HepG2 (cell line): ENCODE results near the gene SMLR1. TPM values are rescaled to one million over a fixed set of nuclear protein-coding genes. Genes with fewer than 3 reads are reported as not detected.

Experiments used
- EZH2 ChIP-seq: conservative IDR thresholded peaks from 2 replicates; pipeline ENCODE4 v1.6.1; 2012; ENCODE audit warnings: mild to moderate bottlenecking, low read depth, low read length, moderate library complexity
- GABPA ChIP-seq, 2 experiments: IDR thresholded peaks; 2 replicates each; pipeline ENCODE4 v1.6.1; 2011 to 2016; ENCODE audit warnings: low read depth in 2 of 2, low read length in 1 of 2, missing biosample characterization in 1 of 2, missing genetic modification characterization in 1 of 2
- GPBP1L1 ChIP-seq: sonication (generic); formaldehyde crosslinking; IDR thresholded peaks from 2 replicates; pipeline ENCODE4 v1.5.0; 2020; ENCODE audit warnings: mild to moderate bottlenecking, missing genetic modification reagents
- HNRNPK ChIP-seq: fragments of 200-400 bp; formaldehyde crosslinking; IDR thresholded peaks from 2 replicates; pipeline ENCODE4 v1.6.1; 2018; ENCODE audit warnings: low read length, low read depth, moderate library complexity, mild to moderate bottlenecking; ENCODE audit not compliant: poor library complexity, severe bottlenecking
- KLF9 ChIP-seq: IDR thresholded peaks from 2 replicates; pipeline ENCODE4 v1.6.1; 2016; ENCODE audit warnings: low read depth
- MED8 ChIP-seq: sonication (generic); formaldehyde crosslinking; IDR thresholded peaks from 2 replicates; pipeline ENCODE4 v1.8.1; 2023; ENCODE audit warnings: mild to moderate bottlenecking, missing genetic modification reagents; ENCODE audit not compliant: insufficient replicate concordance
- MIXL1 ChIP-seq: IDR thresholded peaks from 2 replicates; pipeline ENCODE4 v1.6.1; 2016
- NR2F1 ChIP-seq, 2 experiments: fragments of 450-650 bp in 1 of 2; formaldehyde crosslinking in 1 of 2; IDR thresholded peaks; 2 replicates each; pipeline versions ENCODE4 v1.5.0 to v1.6.1; 2016 to 2020; ENCODE audit warnings: mild to moderate bottlenecking in 1 of 2, missing compliant biosample characterization in 1 of 2, missing genetic modification reagents in 1 of 2, moderate library complexity in 1 of 2
- NR2F2 ChIP-seq: IDR thresholded peaks from 2 replicates; pipeline ENCODE4 v1.6.1; 2012; ENCODE audit warnings: low read depth, inconsistent platforms, borderline replicate concordance
- PRPF4 ChIP-seq: fragments of 200-400 bp; formaldehyde crosslinking; IDR thresholded peaks from 2 replicates; pipeline ENCODE4 v1.6.1; 2016; ENCODE audit warnings: low read length, low read depth; ENCODE audit not compliant: poor library complexity, severe bottlenecking
- RXRA ChIP-seq: sonication (generic); formaldehyde crosslinking; IDR thresholded peaks from 2 replicates; pipeline ENCODE4 v1.5.1; 2020; ENCODE audit warnings: missing genetic modification reagents
- SMC3 ChIP-seq: IDR thresholded peaks from 2 replicates; pipeline ENCODE4 v1.6.1; 2011; ENCODE audit warnings: low read length, improper control_type of control experiment
- TARDBP ChIP-seq: sonication (generic); formaldehyde crosslinking; IDR thresholded peaks from 2 replicates; pipeline ENCODE4 v1.8.0; 2022; ENCODE audit warnings: mild to moderate bottlenecking, missing genetic modification reagents
- TBX2 ChIP-seq: sonication (generic); formaldehyde crosslinking; IDR thresholded peaks from 2 replicates; pipeline ENCODE4 v1.5.0; 2020; ENCODE audit warnings: missing genetic modification reagents, mild to moderate bottlenecking, borderline replicate concordance
- THAP8 ChIP-seq: sonication (generic); formaldehyde crosslinking; IDR thresholded peaks from 2 replicates; pipeline ENCODE4 v1.5.1; 2020; ENCODE audit warnings: missing genetic modification reagents, mild to moderate bottlenecking, borderline replicate concordance
- ZIK1 ChIP-seq: sonication (generic); formaldehyde crosslinking; IDR thresholded peaks from 2 replicates; pipeline ENCODE4 v1.5.0; 2020; ENCODE audit warnings: mild to moderate bottlenecking, low read depth, missing genetic modification reagents, borderline replicate concordance
- ZNF124 ChIP-seq: sonication (generic); formaldehyde crosslinking; IDR thresholded peaks from 2 replicates; pipeline ENCODE4 v1.4.0; 2020; ENCODE audit warnings: missing genetic modification reagents
- ZNF337 ChIP-seq: sonication (generic); formaldehyde crosslinking; IDR thresholded peaks from 2 replicates; pipeline ENCODE4 v1.5.1; 2020; ENCODE audit warnings: missing genetic modification reagents, low read depth, mild to moderate bottlenecking, borderline replicate concordance
- ZNF343 ChIP-seq: sonication (generic); formaldehyde crosslinking; IDR thresholded peaks from 2 replicates; pipeline ENCODE4 v1.4.0; 2020; ENCODE audit warnings: mild to moderate bottlenecking, missing genetic modification reagents
- ZNF652 ChIP-seq: IDR thresholded peaks from 2 replicates; pipeline ENCODE4 v1.6.1; 2016; ENCODE audit warnings: low read depth, borderline replicate concordance
- ZNF850 ChIP-seq: sonication (generic); formaldehyde crosslinking; conservative IDR thresholded peaks from 2 replicates; pipeline ENCODE4 v1.9.0; 2021; ENCODE audit warnings: mild to moderate bottlenecking, missing genetic modification reagents
- ZNF891 ChIP-seq: sonication (generic); formaldehyde crosslinking; IDR thresholded peaks from 2 replicates; pipeline ENCODE4 v1.5.0; 2020; ENCODE audit warnings: mild to moderate bottlenecking, missing genetic modification reagents
- polyA plus RNA-seq, 8 experiments: library from polyadenylated mRNA; depleted of rRNA in 3 of 8; stranded (reverse) in 7 of 8; unstranded in 1 of 8; fragments of >200 nt; fragmentation: Illumina TruSeq in 4 of 8; extraction: Trizol in 4 of 8; gene quantifications; 2 replicates each; pipeline versions ENCODE4 v1.2.1 to v1.2.3, GENCODE V29; 2011 to 2016; ENCODE audit warnings: low read depth in 4 of 8, missing spikeins in 1 of 8, mixed read lengths in 1 of 8; ENCODE audit not compliant: insufficient read depth in 1 of 8
- total RNA-seq, 5 experiments: library from RNA; depleted of rRNA; stranded (reverse); fragments of >200 nt; fragmentation: Illumina TruSeq; extraction: Trizol; gene quantifications; 2 replicates each; pipeline ENCODE4 v1.2.3, GENCODE V29; 2016; ENCODE audit warnings: low read depth in 1 of 5
- TF ChIP-seq, protein P1 (sequence below): sonication (generic); formaldehyde crosslinking; IDR thresholded peaks from 2 replicates; pipeline ENCODE4 v1.4.0; 2020; ENCODE audit warnings: missing genetic modification reagents

Gene SMLR1
- total and polyA plus RNA-seq, 2 of the 13 experiments (the other 11 are each of a cell fraction or from before 2014, with no cell fraction given): 41.8 to 104 TPM

- TF ChIP-seq ZNF337 (CRISPR knock-in tag) (no peak), KLF9 (CRISPR knock-in tag) (no peak), ZNF652 (CRISPR knock-in tag) (peak; percentile 100), RXRA (CRISPR knock-in tag) (no peak), THAP8 (CRISPR knock-in tag) (no peak), NR2F1 (CRISPR knock-in tag; IDR thresholded peaks at IDR 0.05) (no peak), MED8 (CRISPR knock-in tag) (no peak), PRPF4 (no peak), EZH2 (no peak), ZNF343 (CRISPR knock-in tag) (no peak), ZNF124 (CRISPR knock-in tag) (no peak), NR2F2 (peak; percentile 21; the same call in 1 of the 2 replicates), ZNF850 (CRISPR knock-in tag) (no peak), TARDBP (no peak), TBX2 (CRISPR knock-in tag) (no peak), GPBP1L1 (CRISPR knock-in tag) (no peak), MIXL1 (0 out of 2 replicates have a peak, but pooled peaks have one; percentile 68), ZNF891 (CRISPR knock-in tag) (no peak), HNRNPK (no peak), ZIK1 (CRISPR knock-in tag) (no peak), SMC3 (peak; percentile 100), GABPA (IDR thresholded peaks at IDR 0.05; ENCODE audit: low read depth, low read length) (no peak), GABPA (CRISPR knock-in tag; IDR thresholded peaks at IDR 0.05; ENCODE audit: low read depth) (no peak)
- TF ChIP-seq, protein P1, sequence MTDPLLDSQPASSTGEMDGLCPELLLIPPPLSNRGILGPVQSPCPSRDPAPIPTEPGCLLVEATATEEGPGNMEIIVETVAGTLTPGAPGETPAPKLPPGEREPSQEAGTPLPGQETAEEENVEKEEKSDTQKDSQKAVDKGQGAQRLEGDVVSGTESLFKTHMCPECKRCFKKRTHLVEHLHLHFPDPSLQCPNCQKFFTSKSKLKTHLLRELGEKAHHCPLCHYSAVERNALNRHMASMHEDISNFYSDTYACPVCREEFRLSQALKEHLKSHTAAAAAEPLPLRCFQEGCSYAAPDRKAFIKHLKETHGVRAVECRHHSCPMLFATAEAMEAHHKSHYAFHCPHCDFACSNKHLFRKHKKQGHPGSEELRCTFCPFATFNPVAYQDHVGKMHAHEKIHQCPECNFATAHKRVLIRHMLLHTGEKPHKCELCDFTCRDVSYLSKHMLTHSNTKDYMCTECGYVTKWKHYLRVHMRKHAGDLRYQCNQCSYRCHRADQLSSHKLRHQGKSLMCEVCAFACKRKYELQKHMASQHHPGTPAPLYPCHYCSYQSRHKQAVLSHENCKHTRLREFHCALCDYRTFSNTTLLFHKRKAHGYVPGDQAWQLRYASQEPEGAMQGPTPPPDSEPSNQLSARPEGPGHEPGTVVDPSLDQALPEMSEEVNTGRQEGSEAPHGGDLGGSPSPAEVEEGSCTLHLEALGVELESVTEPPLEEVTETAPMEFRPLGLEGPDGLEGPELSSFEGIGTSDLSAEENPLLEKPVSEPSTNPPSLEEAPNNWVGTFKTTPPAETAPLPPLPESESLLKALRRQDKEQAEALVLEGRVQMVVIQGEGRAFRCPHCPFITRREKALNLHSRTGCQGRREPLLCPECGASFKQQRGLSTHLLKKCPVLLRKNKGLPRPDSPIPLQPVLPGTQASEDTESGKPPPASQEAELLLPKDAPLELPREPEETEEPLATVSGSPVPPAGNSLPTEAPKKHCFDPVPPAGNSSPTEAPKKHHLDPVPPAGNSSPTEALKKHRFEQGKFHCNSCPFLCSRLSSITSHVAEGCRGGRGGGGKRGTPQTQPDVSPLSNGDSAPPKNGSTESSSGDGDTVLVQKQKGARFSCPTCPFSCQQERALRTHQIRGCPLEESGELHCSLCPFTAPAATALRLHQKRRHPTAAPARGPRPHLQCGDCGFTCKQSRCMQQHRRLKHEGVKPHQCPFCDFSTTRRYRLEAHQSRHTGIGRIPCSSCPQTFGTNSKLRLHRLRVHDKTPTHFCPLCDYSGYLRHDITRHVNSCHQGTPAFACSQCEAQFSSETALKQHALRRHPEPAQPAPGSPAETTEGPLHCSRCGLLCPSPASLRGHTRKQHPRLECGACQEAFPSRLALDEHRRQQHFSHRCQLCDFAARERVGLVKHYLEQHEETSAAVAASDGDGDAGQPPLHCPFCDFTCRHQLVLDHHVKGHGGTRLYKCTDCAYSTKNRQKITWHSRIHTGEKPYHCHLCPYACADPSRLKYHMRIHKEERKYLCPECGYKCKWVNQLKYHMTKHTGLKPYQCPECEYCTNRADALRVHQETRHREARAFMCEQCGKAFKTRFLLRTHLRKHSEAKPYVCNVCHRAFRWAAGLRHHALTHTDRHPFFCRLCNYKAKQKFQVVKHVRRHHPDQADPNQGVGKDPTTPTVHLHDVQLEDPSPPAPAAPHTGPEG (CRISPR knock-in tag): no peak
Observed at GRCh38 chr6:130885392-130886192, 58.4 kb downstream of the SMLR1 start (continued).
